HG03457 (cell line): ENCODE results near the gene EIF4H.
A peak's percentile ranks its signal among the peaks of the same experiment; 100 is the strongest.
"Not testable (repeated sequence)": the region's sequence is repeated elsewhere in the genome, so short reads cannot be mapped to it uniquely, and the experiment has no call there.

Source experiments
- ATAC-seq: cut with Tn5 transposase; IDR thresholded peaks from one replicate; pipeline ENCODE4 v1.9.1; 2021; ENCODE audit warnings: moderate number of reproducible peaks; ENCODE audit not compliant: unreplicated experiment

The EIF4H gene

DNA sequence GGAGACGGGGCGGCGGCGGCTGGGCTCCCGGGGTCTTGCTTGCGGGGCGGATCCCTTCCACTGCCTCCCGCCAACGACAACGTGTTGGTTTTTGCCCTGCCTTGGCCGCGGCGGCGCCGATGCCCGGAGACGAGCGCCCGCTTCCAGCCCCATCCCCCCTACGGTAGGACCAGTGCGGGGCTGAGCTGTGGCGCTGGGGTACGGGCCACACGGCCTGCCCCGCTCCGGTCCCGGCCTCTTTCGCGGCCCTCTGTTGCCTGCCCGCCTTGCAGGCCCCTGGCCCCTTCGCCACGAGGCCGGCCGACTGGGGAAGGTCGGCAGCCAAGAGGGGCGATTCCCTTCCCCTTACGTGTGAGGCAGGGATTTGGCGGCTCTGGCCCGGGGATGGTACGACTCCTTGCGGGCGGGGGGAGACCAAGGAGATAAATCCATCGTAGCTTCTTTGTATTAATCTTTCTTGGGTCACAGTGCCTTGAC is 488 bp downstream of the EIF4H start:
- peak; percentile 11 for ATAC-seq

DNA sequence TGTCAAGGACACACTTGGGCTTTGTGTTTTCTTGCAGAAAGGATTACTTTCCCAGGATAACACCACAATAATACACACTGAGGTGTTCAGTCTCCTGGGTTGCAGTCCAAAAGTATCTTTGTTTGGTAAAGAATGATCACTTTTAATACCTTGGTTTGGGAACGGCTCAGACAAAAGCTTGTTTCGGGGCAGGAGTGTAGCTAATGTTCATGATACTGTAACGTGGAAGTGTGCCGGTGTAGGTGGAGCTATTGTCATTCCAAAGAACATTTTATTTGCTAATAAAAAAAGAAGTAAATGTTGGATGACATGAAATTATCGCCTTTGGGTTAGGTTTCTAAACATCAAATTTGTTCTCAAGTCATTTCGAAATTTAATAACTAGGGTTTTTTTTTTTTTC is 1.2 kb downstream of the EIF4H start:
- ATAC-seq, result no peak

DNA sequence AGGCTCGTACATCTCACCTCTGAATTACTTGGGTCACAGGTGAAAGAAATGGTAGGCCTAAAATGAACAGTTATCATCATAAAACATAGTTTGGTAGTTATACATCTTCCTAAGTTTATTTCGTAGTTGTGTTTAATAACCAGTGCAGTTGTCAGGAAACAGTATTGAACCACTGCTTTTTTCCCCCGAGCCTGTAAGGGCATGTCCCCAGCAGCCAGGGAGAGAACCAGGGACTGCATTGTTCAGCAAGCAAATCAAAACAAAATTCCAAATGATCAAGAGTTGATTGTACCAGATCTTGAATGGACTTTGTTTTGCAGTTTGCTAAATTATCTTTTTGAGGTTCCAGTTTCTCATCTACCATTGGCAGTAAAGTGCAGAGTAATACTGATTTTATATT is 2.4 kb downstream of the EIF4H start:
- no peak for ATAC-seq

DNA sequence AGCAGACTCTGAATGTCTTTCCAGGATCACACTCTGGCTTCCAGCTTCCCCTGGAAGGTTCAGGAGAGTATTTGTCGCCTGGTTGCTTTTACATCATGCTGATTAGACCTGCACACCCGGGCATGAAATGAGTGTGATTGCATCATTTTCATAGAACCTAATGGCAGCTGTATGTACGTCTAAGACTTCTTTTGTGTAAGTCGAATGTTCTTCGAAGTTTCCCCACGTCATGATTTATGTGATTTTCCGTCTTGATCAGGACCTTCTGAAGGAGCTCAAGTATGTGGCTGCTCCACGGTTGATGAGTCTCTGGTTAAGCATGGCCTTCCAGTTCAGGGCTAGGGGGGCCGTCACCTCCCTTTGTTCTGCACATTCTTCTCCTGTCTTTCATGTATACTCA is 4.5 kb downstream of the EIF4H start:
- no peak for ATAC-seq

DNA sequence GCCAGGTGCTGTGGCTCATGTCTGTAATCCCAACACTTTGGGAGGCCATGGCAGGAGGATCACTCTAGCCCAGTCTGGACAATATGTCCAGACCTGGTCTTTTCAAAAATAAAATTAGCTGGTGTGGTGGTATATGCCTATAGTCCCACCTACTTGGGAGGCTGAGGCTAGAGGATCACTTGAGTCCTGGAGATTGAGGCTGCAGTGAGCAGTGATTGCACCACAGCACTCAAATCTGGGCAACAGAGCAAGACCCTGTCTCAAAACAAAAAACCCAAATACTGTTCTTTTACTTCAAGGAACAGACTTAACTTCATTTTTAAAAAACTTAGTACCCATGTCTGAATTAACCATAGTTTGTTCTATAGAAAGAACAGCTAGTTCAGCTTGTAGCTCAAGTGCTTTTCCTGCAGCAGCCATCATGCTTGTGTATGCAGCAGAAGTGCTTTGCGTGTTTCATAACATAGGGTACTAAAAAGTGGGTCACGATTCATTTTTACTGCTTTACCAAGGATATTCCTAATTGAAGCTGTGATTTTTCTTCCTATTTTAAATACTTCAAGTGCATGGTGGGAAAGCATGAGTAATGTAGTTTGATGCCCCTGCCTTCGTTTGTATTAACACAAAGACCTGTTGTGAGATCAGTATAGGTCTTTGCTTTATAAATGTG is 5.9 kb downstream of the EIF4H start:
- no peak for ATAC-seq

- no peak for ATAC-seq
Observed at GRCh38 chr7:74180866-74181265, 6.7 kb downstream of the EIF4H start.

DNA sequence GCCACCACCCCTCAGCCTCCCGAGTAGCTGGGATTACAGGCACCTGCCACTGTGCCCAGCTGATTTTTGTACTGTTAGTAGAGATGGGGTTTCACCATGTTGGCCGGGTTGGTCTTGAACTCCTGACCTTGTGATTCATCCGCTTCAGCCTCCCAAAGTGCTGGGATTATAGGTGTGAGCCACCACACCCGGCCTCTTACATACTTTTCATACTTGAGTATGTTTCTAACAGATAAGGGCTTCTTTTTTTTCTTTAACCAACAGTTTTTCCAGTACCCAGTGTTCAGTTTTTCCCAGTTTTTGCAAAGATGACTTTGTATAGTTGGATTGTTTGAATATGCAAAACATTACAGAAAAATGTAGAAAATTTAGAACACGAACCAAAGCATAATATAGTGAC is 7.7 kb downstream of the EIF4H start:
- no peak for ATAC-seq

GRCh38 chr7:74182453-74183090 is 8.4 kb downstream of the EIF4H start:
- ATAC-seq, result no peak

GRCh38 chr7:74183142-74183541 is 9.0 kb downstream of the EIF4H start:
- no peak for ATAC-seq

- no peak for ATAC-seq
Observed at GRCh38 chr7:74183653-74184450, 9.7 kb downstream of the EIF4H start.

DNA sequence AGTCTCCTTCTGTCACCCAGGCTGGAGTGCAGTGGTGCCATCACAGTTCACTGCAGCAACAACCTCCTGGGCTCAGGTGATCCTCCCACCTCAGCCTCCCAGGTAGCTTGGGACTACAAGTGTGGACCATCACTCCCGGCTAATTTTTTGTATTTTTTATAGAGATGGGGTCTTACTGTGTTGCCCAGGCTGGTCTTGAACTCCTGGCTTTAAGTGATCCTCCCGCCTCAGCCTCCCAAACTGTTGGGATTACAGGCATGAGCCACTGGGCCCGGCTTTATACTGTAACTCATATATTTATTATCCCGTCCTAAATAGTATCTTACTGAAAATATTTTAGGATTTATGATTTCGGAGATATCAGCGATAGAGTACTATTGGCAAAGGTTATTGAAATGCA is 10.9 kb downstream of the EIF4H start:
- no peak for ATAC-seq

DNA sequence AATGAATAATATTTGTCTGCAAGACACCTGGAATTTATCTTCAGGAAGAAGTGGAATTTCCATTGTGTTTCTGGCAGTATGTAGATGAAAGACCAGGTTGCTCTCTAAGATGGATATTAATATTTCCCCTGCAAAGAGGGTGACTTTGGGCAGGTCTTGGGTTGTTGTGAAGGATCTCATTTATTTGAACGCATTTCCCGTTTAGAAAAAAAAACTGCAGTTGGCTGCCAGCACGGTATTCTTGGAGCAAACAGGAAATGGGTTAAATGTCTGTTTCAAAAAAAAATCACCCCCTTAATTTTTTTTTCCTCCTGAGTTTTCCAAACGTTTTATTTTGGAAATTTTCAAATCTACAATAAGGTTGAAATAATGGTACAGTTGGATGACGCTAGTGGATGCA is 11.5 kb downstream of the EIF4H start:
- no peak for ATAC-seq

- no peak for ATAC-seq
Observed at GRCh38 chr7:74187915-74188675, 13.9 kb downstream of the EIF4H start.

- no peak for ATAC-seq
Observed at GRCh38 chr7:74190259-74190658, 16.1 kb downstream of the EIF4H start.

- ATAC-seq, result no peak
Observed at GRCh38 chr7:74191231-74191630, 17.1 kb downstream of the EIF4H start.

DNA sequence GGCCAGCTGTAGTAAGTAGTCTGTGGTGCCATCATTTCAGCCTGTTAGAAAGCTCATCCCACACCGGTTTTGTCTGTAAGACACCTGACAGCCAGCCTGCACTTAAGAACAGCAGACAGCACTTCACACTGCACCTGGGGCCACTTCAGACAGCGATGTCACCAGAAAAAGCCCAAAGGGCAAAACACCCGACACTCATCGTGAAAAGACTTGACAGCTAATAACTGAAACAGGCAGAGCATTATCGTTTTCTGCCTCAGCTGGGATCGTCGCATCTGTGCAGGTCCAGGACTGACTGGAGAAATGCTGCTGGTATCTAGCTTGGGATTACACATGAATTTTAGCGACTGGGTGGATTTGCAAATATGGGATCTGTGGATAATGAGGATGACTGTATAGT is 18.9 kb downstream of the EIF4H start:
- no peak for ATAC-seq

DNA sequence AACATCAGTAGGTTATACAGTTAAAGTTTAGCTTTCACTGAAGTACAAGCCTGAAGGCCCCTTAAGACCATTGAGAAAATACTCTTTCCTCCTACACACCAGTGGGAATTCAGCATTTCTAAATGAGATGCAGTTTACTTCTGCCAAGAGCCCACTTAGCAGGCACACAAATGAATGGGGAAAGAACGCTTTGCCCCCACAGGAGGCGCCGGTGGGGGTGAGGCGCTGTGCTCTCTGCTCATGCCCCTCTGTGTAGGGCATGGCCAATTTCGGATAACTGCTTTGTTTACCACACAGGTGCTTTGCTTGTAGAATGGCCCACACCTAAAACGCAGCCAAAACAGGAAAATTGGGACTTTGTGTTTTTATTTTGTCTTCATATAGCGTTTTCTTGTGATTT is 19.8 kb downstream of the EIF4H start:
- no peak for ATAC-seq

DNA sequence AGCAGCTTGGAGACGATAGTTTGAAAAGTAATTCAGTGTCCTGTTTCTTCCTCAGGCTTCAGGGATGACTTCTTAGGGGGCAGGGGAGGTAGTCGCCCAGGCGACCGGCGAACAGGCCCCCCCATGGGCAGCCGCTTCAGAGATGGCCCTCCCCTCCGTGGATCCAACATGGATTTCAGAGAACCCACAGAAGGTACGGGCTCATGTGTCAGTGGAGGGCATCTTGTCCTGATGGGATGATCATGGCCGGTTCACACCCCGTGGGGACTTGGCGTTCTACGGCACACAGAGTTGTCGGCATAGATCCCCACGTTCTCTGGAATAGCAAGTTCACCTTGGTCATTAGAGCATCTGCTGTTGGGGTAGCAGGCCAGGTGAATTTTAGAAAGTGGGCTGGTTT is 20.5 kb downstream of the EIF4H start:
- ATAC-seq, result no peak

DNA sequence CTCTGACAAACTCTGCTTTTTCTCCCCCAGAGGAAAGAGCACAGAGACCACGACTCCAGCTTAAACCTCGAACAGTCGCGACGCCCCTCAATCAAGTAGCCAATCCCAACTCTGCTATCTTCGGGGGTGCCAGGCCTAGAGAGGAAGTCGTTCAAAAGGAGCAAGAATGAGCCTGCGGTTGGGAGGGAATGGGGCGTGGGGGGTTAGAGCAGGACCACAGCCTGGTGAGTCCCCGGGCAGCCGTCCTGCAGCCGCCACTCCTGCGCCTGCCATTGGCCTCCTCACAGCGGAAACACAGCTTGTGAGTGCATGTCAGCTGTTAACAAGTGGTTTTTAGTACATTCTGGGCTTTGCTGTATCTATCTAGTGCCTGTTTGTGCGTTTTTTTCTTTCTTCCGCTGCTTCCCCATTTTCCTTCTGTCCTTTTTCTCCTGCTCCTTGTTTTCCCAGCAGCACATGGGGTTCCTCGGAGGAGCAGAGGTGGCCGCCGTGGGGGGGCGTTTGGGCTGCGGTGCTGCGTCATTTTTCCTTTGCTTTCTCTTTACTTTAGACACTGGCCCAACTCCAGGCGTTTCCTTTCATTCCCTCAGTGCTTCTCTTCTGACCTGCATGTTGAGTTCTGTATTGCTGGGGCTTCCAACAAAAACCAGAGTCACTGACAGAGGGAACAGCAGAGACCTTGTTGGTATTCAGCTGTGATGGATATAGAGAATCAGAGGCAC is 21.1 kb downstream of the EIF4H start:
- not testable (repeated sequence) for ATAC-seq

- not testable (repeated sequence) for ATAC-seq
Observed at GRCh38 chr7:74195968-74196654, 22.0 kb downstream of the EIF4H start.
